ENCODE data around the gene STARD6. TPM values are rescaled to one million over a fixed set of nuclear protein-coding genes. Genes with fewer than 3 reads are reported as not detected.

STARD6 gene
- polyA plus RNA-seq, 1 of the 3 experiments (the other 2 are of a cell fraction) = not detected

DNA sequence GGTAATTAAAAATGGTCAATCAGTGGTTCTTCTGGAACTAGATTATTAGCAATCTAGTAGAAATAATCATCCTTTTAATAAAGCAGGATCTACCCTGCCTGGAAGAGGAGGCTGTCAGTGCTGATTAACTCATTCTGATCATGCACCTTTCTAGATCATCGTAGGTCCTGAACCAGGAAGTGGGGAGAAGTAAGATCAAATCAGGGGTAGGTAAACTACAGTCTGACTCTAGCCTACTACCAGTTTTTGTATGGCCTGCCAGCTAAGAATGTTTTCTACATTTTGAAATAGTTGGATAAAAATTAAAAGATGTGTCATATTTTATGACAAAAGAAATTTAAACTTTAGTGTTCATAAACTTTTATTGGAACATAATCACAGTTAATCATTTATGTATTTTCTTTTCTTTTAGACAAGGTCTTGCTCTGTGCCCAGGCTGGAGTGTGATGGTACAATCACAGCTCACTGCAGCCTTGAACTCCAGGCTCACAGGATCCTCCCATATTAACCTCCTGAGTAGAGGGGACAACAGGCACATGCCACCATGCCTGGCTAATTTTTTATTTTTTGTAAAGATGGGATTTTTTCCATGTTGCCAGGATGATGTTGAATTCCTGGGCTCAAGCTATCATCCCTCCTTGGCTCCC lies 36.1 kb upstream of the STARD6 start:
- CTCF ChIA-PET = interaction anchor here (2.1 to 2.3 kb wide), 2 partner anchors 11 to 278 kb away, joined by 8 to 20 read pairs; no protein-coding TSS in a partner anchor
- H3K4me3 ChIP-seq (ENCODE audit: low read depth in 2 of 2, low read length in 1 of 2) = no peak overlapping the region

GRCh38 chr18:54392543-54393023 lies 34.9 kb upstream of the STARD6 start:
- H3K4me1 ChIP-seq (ENCODE audit: control insufficient read depth in 1 of 2, insufficient read depth in 2 of 2, low read depth in 1 of 2, low read length in 1 of 2) = no peaks in the 10 kb centered on the region; a peak in 1 of 4 replicates
- H3K79me2 ChIP-seq (ENCODE audit: insufficient read depth) = no peaks in the 10 kb centered on the region
- no peak overlapping the region for H3K4me3 ChIP-seq (ENCODE audit: low read depth in 2 of 2, low read length in 1 of 2)
- peak overlapping the region; percentile 36; the same call in 1 of the 2 replicates for H2AFZ ChIP-seq (ENCODE audit: low read depth)
- no peaks in the 10 kb centered on the region for H3F3A ChIP-seq (replicated peaks; ENCODE audit: insufficient read depth)
- no peak overlapping the region for H3K9ac ChIP-seq
- ChIA-PET CTCF (interaction anchor here (0.6 to 2.3 kb wide), 23 partner anchors 9 to 591 kb away, joined by 3 to 20 read pairs (median 4); partner anchors contain the start of genes C18orf54 and STARD6), POLR2A (no interaction called here)
- no peaks in the 10 kb centered on the region for H3K9me3 ChIP-seq
- no peaks in the 10 kb centered on the region for H4K20me1 ChIP-seq (ENCODE audit: insufficient read depth)
- H3K36me3 ChIP-seq (replicated peaks in 1 of 2; ENCODE audit: control insufficient read depth in 1 of 2, insufficient read depth in 2 of 2, low read length in 1 of 2) = no peaks in the 10 kb centered on the region
- H3K9me2 ChIP-seq = no peaks in the 10 kb centered on the region
- 31% methylated on average over 3 of the region's 3 CpGs for WGBS (ENCODE audit: low lambda C conversion rate)
- no peak overlapping the region for H3K4me2 ChIP-seq
- DNase-seq = peak; percentile 52
- H3K27ac ChIP-seq (ENCODE audit: low read depth in 2 of 2, low read length in 1 of 2) = no peak overlapping the region
- TF ChIP-seq SMC3 (IDR thresholded peaks at IDR 0.05; ENCODE audit: low read depth, low read length) (peak; percentile 46), RAD21 (IDR thresholded peaks at IDR 0.05; ENCODE audit: low read length) (peak; percentile 77), CTCF (IDR thresholded peaks at IDR 0.05) (peak; percentile 81), CHD2 (IDR thresholded peaks at IDR 0.05; ENCODE audit: low read length, partially characterized antibody) (no peak)
- H3K27me3 ChIP-seq (ENCODE audit: insufficient read depth) = no peaks in the 10 kb centered on the region

More for the DNA sequence above, 36.1 kb upstream of the STARD6 start:
- Histone ChIP-seq H3K36me3 (replicated peaks in 1 of 2; ENCODE audit: control insufficient read depth in 1 of 2, insufficient read depth in 2 of 2, low read length in 1 of 2) (no peaks in the 10 kb centered on the region), H3K9me2 (no peaks in the 10 kb centered on the region), H3K79me2 (ENCODE audit: insufficient read depth) (no peaks in the 10 kb centered on the region), H4K20me1 (ENCODE audit: insufficient read depth) (no peaks in the 10 kb centered on the region), H3F3A (replicated peaks; ENCODE audit: insufficient read depth) (no peaks in the 10 kb centered on the region), H3K9ac (no peak overlapping the region), H3K27ac (ENCODE audit: low read depth in 2 of 2, low read length in 1 of 2) (no peak overlapping the region), H3K27me3 (ENCODE audit: insufficient read depth) (no peaks in the 10 kb centered on the region), H3K4me1 (ENCODE audit: control insufficient read depth in 1 of 2, insufficient read depth in 2 of 2, low read depth in 1 of 2, low read length in 1 of 2) (no peaks in the 10 kb centered on the region; a peak in 1 of 4 replicates), H3K9me3 (no peaks in the 10 kb centered on the region), H2AFZ (ENCODE audit: low read depth) (no peak overlapping the region), H3K4me2 (no peak overlapping the region)
- 18% methylated on average over 1 of the region's 1 CpG for whole genome bisulfite sequencing (ENCODE audit: low lambda C conversion rate)
- DNase-seq = no peak
- no peak for TF ChIP-seq FOXJ3 (CRISPR knock-in tag; IDR thresholded peaks at IDR 0.05)
- no peak for TF ChIP-seq RXRA (IDR thresholded peaks at IDR 0.05; ENCODE audit: borderline replicate concordance, low read depth)
- TF ChIP-seq MXI1 (IDR thresholded peaks at IDR 0.05; ENCODE audit: low read depth, low read length) = no peak
- no peak for TF ChIP-seq YY1 (IDR thresholded peaks at IDR 0.05; ENCODE audit: low read depth)
- no peak for TF ChIP-seq RAD21 (IDR thresholded peaks at IDR 0.05; ENCODE audit: low read length)
- TF ChIP-seq MEF2A (IDR thresholded peaks at IDR 0.05; ENCODE audit: borderline replicate concordance, low read depth) = no peak
- no peak for TF ChIP-seq EP300 (IDR thresholded peaks at IDR 0.05; ENCODE audit: borderline replicate concordance in 1 of 2, low read depth in 1 of 2, low read length in 1 of 2)
- TF ChIP-seq SIN3A (IDR thresholded peaks at IDR 0.05; ENCODE audit: borderline replicate concordance, low read depth, low read length) = no peak
- no peak for TF ChIP-seq ZBTB33 (IDR thresholded peaks at IDR 0.05; ENCODE audit: borderline replicate concordance, low read depth)
- TF ChIP-seq GATA2 (CRISPR knock-in tag; IDR thresholded peaks at IDR 0.05) = no peak
- no peak for TF ChIP-seq JUND (IDR thresholded peaks at IDR 0.05)
- TF ChIP-seq NFIC (IDR thresholded peaks at IDR 0.05; ENCODE audit: borderline replicate concordance) = no peak
- no peak for TF ChIP-seq RFX5 (IDR thresholded peaks at IDR 0.05; ENCODE audit: low read length)
- POLR2A ChIA-PET = no interaction called here

All from SK-N-SH (cell line).